H1 (cell line): ENCODE results near the gene NUBP1. TPM values are rescaled to one million over a fixed set of nuclear protein-coding genes. Genes with fewer than 3 reads are reported as not detected.

Experiments used
- CTBP2 ChIP-seq: IDR thresholded peaks from 2 replicates; pipeline ENCODE4 v1.7.0; 2011; ENCODE audit warnings: borderline replicate concordance, mild to moderate bottlenecking, moderate library complexity, mixed read lengths, low read length; ENCODE audit not compliant: insufficient read depth, insufficient read length
- SUZ12 ChIP-seq: fragments of 200-600 bp; sonication (generic); IDR thresholded peaks from 2 replicates; pipeline ENCODE4 v1.6.1; 2012; ENCODE audit warnings: mild to moderate bottlenecking, inconsistent platforms, low read length, moderate library complexity, mixed read lengths
- polyA plus RNA-seq, 7 experiments: library from polyadenylated mRNA; depleted of rRNA in 3 of 7; stranded (reverse) in 5 of 7; unstranded in 2 of 7; fragments of >200 nt in 5 of 7; fragments of 200-250 nt in 2 of 7; gene quantifications; 1 replicate in 5 of 7; 2 replicates in 1 of 7; 4 replicates in 1 of 7; pipeline versions ENCODE4 v1.2.1 to v1.2.3, GENCODE V29; 2011 to 2013; ENCODE audit warnings: missing spikeins in 2 of 7, mixed read lengths in 2 of 7
- total RNA-seq: library from RNA; stranded (reverse); fragmentation: NEBNext Ultra II Directional; extraction: Animal tissue kit (Norgen Biotek cat#: 25700); gene quantifications from 2 replicates; pipeline ENCODE4 v1.2.1, GENCODE V29; 2021

NUBP1 gene
- total and polyA plus RNA-seq, 2 of the 8 experiments (the other 6 are each of a cell fraction or from before 2014, with no cell fraction given) = 28.2 to 32.2 TPM

DNA sequence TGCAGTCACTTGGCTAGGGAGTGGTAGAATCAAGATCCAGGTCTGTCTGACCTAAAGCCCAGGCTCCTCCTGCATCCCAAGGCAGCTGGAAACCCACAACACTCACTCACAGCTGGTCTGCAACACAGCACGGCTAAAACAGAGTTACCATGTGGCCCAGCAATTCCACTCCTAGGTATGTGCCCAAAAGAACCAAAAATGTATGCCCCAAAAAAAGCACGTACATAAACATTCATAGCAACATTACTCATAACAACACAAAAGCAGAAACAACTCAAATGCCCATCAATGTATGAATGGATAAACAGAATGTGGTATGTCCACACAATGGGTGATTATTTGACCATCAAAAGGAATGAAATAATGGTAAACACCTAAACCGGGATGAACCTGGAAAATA is 66.1 kb downstream of the NUBP1 start (continued):
- TF ChIP-seq CTBP2 (no peak), SUZ12 (no peak)
